Stimulated activated CD4-positive, alpha-beta T cell treated with anti-CD3 and anti-CD28 coated beads, Interleukin-1b, Interleukin-23, amount 100 ng/mL, for 4 hours (primary cell): Measurements from ENCODE around the gene CEP19.

Source experiments
- DNase-seq, 2 donors: peaks; one replicate each; pipeline ENCODE4 v3.0.0-alpha.2; 2020; ENCODE audit warnings: low read depth in 2 of 2

CEP19 gene

DNA sequence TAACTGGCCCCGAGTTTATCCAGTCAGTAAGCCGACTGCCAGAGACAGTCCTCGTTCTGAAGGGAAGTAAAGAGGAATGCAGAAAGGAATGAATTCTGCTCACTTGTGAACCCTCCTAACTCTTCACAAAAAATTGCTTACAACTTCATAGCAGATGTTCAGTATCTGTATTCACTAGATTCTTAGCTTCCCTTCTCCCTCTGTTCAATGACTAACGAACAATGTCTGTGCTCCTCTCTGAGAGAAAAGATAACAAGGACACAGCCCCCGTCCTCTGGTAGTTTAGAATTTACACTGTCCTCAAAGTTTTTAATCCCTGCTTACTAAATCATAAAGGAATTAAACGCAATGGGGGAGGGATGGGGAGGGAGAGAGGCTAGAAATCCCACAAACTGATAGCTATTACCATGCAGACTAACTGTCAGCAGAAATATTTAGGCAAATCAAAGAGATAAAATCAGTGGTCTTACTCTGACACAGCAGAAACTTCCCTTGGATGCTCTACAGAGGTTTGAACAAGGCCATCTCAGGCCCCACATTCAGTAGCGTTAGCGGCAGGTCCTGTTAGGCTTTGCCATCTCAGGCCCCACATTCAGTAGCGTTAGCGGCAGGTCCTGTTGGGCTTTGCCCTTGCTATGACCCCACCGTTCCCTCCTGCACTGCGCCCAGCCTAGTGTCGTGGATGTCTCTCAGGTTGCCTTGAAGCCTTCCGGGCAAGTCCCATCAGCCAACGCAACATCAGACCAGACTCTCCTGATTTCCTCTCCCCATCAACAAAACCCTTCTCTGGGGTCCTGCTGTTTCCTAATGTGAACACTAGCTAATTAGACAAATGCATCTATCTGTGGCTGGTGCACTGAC, 49.1 kb downstream of the CEP19 start:
- no peak for DNase-seq

GRCh38 chr3:196662033-196662432, 50.0 kb downstream of the CEP19 start:
- no peak for DNase-seq

- no peak for DNase-seq
These were observed 50.6 kb downstream of the CEP19 start for GRCh38 chr3:196661400-196661799.

- DNase-seq = no peak
These were observed 51.5 kb downstream of the CEP19 start for GRCh38 chr3:196660381-196661166.

DNA sequence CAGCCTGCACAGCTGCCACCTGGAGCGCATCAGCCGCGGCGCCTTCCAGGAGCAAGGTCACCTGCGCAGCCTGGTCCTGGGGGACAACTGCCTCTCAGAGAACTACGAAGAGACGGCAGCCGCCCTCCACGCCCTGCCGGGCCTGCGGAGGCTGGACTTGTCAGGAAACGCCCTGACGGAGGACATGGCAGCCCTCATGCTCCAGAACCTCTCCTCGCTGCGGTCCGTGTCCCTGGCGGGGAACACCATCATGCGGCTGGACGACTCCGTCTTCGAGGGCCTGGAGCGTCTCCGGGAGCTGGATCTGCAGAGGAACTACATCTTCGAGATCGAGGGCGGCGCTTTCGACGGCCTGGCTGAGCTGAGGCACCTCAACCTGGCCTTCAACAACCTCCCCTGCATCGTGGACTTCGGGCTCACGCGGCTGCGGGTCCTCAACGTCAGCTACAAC, 52.1 kb downstream of the CEP19 start:
- DNase-seq = no peak
